Esophagus squamous epithelium (tissue), 5 donors: Measurements from ENCODE around the gene IGDCC3. TPM values are rescaled to one million over a fixed set of nuclear protein-coding genes. Genes with fewer than 3 reads are reported as not detected.
A peak's percentile ranks its signal among the peaks of the same experiment; 100 is the strongest.

Experiments used
- DNase-seq: peaks from one replicate; lab custom pipeline; 2025; lab: John Stamatoyannopoulos, UW
- H3K27ac ChIP-seq, 4 donors: fragments of 200-600 bp; sonication (generic); one replicate each; pipeline ENCODE4 v1.5.1; 2016 to 2019; ENCODE audit warnings: mild to moderate bottlenecking in 1 of 4
- H3K27me3 ChIP-seq, 4 donors: fragments of 200-600 bp; sonication (generic); 1 replicate in 3 of 4; 2 replicates in 1 of 4; pipeline versions ENCODE4 v1.5.1 to v1.6.0; 2017 to 2021; ENCODE audit warnings: antibody characterized with exemption in 1 of 4
- H3K36me3 ChIP-seq, 3 donors: fragments of 200-600 bp; sonication (generic); one replicate each; pipeline ENCODE4 v1.5.1; 2016 to 2019
- H3K4me1 ChIP-seq, 3 donors: fragments of 200-600 bp; sonication (generic); one replicate each; pipeline ENCODE4 v1.5.1; 2017 to 2019
- H3K4me3 ChIP-seq, 4 donors: fragments of 200-600 bp; sonication (generic); 1 replicate in 3 of 4; 2 replicates in 1 of 4; pipeline ENCODE4 v1.5.1; 2016 to 2019; ENCODE audit warnings: mild to moderate bottlenecking in 2 of 4, moderate library complexity in 1 of 4
- H3K9me3 ChIP-seq, 3 donors: fragments of 200-600 bp; sonication (generic); one replicate each; pipeline ENCODE4 v1.5.1; 2016 to 2019
- POLR2A ChIP-seq, 4 donors: fragments of 450-650 bp; IDR thresholded peaks; one replicate each; pipeline ENCODE4 v1.6.1; 2017; ENCODE audit warnings: antibody characterized with exemption in 4 of 4, mild to moderate bottlenecking in 4 of 4, moderate library complexity in 3 of 4
- WGBS, 2 donors: methylation state at CpG; one replicate each; pipeline ENCODE4 v1.1.5; 2018; 5-methylcytosine and 5-hydroxymethylcytosine counted together
- intact Hi-C: fragments of 100-400 bp; cut with DNase I; formaldehyde crosslinking; loops from one replicate; pipeline ENCODE4 v1.15.0; 2022
- total RNA-seq, 4 donors: library from RNA; depleted of rRNA; stranded (reverse); fragments of >200 nt; gene quantifications; one replicate each; pipeline ENCODE4 v1.1.0, GENCODE V29; 2016
- TF ChIP-seq, protein P1 (sequence below), 6 experiments: fragments of 450-650 bp in 4 of 6; fragments of 200-600 bp in 2 of 6; sonication (generic) in 2 of 6; IDR thresholded peaks; one replicate each; pipeline ENCODE4 v1.5.1; 2016 to 2019; ENCODE audit warnings: antibody characterized with exemption in 6 of 6, mild to moderate bottlenecking in 4 of 6, moderate library complexity in 4 of 6
- donor health status: DM: yes; HTN: yes; CAD: no.

Gene IGDCC3
- total RNA-seq, 4 donors from 2014 or later = not detected

DNA sequence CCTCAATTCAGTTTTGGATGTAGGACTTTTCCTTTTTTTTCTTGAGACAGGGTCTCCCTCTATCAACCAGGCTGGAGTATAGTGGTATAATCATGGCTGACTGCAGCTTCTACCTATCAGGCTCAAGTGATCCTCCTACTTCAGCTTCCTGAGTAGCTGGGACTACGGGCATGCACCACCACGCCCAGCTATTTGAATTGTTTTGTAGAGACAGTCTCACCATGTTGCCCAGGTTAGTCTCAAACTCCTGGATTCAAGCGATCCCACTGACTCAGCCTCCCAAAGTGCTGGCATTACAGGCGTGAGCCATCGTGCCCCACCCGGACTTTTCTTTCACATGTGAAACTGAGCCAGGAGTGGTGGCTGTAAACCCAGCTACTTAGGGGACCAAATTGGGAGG lies 69.8 kb downstream of the IGDCC3 start:
- H3K4me1 ChIP-seq = peaks cover 8 to 30% (median 9%) of the 10 kb centered on the region in 3 donors
- TF ChIP-seq, protein P1, sequence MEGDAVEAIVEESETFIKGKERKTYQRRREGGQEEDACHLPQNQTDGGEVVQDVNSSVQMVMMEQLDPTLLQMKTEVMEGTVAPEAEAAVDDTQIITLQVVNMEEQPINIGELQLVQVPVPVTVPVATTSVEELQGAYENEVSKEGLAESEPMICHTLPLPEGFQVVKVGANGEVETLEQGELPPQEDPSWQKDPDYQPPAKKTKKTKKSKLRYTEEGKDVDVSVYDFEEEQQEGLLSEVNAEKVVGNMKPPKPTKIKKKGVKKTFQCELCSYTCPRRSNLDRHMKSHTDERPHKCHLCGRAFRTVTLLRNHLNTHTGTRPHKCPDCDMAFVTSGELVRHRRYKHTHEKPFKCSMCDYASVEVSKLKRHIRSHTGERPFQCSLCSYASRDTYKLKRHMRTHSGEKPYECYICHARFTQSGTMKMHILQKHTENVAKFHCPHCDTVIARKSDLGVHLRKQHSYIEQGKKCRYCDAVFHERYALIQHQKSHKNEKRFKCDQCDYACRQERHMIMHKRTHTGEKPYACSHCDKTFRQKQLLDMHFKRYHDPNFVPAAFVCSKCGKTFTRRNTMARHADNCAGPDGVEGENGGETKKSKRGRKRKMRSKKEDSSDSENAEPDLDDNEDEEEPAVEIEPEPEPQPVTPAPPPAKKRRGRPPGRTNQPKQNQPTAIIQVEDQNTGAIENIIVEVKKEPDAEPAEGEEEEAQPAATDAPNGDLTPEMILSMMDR (IDR thresholded peaks at IDR 0.05) = no peak
- TF ChIP-seq POLR2A (IDR thresholded peaks at IDR 0.05) = no peak
- WGBS, 2 donors = 39 to 66% methylated on average over 6 of the region's 6 CpGs
- DNase-seq = no peak
- H3K27me3 ChIP-seq = no peaks in the 10 kb centered on the region
- intact Hi-C loops = no loop called here
- H3K4me3 ChIP-seq = no peak overlapping the region
- H3K36me3 ChIP-seq = no peaks in the 10 kb centered on the region
- no peaks in the 10 kb centered on the region for H3K9me3 ChIP-seq
- H3K27ac ChIP-seq = no peak overlapping the region

DNA sequence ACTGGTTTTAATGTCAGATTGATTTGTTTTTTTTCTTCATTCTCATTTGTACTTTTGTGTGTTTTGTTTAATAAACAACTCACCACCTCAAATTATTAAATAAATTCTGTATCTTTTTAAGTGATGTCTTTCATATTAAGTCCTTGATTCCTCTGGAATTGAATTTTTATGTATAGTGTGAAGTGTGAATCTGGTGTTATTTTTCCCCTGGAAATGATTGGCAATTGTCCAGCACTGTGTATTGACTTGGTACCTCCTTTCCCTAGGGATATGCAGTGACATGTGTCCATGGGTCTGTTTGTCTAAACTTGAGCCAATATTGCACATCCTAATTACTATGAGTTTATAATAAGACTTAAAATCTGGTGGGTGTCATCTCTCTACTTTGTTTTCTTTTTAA lies 71.3 kb downstream of the IGDCC3 start:
- no peaks in the 10 kb centered on the region for H3K36me3 ChIP-seq
- DNase-seq = no peak
- H3K4me3 ChIP-seq = no peak overlapping the region
- H3K4me1 ChIP-seq = peaks cover 8 to 30% (median 9%) of the 10 kb centered on the region in 3 donors
- H3K27me3 ChIP-seq = no peaks in the 10 kb centered on the region
- H3K27ac ChIP-seq = no peak overlapping the region
- intact Hi-C loops = no loop called here
- no peak for TF ChIP-seq POLR2A (IDR thresholded peaks at IDR 0.05)
- TF ChIP-seq, protein P1 (IDR thresholded peaks at IDR 0.05) = no peak
- no peaks in the 10 kb centered on the region for H3K9me3 ChIP-seq

DNA sequence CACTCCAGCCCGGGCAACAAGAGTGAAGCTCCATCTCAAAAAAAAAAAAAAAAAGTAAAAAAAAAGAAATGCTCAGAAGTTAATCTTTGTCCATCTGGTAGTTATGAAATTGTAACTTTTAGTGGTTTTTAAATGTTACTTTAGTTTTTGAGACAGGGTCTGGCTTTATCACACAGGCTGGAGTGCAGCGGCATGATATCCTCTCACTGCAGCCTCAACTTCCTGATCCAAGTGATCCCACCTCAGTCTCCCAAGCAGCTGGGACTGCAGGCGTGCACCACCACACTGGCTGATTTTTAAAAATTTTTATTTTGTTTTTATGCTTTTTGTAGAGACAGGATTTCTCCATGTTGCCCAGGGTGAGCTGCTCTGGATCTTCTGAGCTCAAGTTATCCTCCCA lies 72.0 kb downstream of the IGDCC3 start:
- no peaks in the 10 kb centered on the region for H3K36me3 ChIP-seq
- H3K4me1 ChIP-seq = peaks cover 8 to 30% (median 9%) of the 10 kb centered on the region in 3 donors
- no peak overlapping the region for H3K4me3 ChIP-seq
- no peaks in the 10 kb centered on the region for H3K27me3 ChIP-seq
- WGBS, 2 donors = 72 to 90% methylated on average over 3 of the region's 3 CpGs
- DNase-seq = no peak
- no peaks in the 10 kb centered on the region for H3K9me3 ChIP-seq
- H3K27ac ChIP-seq = no peak overlapping the region
- TF ChIP-seq POLR2A (IDR thresholded peaks at IDR 0.05) = no peak
- TF ChIP-seq, protein P1 (IDR thresholded peaks at IDR 0.05) = no peak
- intact Hi-C loops = no loop called here

DNA sequence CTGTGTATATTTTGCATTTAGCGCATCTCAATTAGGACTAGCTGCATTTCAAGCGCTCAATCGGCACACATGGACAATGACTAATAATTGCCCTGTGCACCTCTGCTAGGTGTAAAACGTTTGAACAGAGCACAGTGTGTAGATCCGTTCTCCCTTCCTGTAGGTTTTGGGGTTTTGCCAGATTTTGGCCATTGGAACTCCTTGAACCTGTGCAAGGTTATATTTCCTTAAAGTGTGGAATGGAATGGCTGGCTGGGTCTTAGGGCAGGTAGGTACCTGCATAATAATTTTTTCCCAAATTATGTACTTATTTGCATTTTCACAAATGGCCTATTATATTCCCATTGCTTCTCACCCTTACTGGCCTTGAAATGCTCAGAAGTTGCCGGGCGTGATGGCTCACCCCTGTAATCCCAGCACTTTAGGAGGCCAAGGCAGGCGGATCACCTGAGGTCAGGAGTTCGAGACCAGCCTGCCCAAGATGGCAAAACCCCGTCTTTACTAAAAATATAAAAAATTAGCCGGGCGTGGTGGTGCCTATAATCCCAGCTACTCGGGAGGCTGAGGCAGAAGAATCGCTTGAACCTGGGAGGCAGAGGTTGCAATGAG lies 72.5 kb downstream of the IGDCC3 start:
- WGBS, 2 donors = 27 to 33% methylated on average over 11 to 14 of the region's 14 CpGs
- no peaks in the 10 kb centered on the region for H3K9me3 ChIP-seq
- no peaks in the 10 kb centered on the region for H3K27me3 ChIP-seq
- no peaks in the 10 kb centered on the region for H3K36me3 ChIP-seq
- no peak for TF ChIP-seq POLR2A (IDR thresholded peaks at IDR 0.05)
- TF ChIP-seq, protein P1 (IDR thresholded peaks at IDR 0.05) = no peak
- intact Hi-C loops = no loop called here
- H3K27ac ChIP-seq = peak overlapping the region; percentile 84 to 93 (median 89)
- DNase-seq = no peak
- peaks cover 8 to 30% (median 9%) of the 10 kb centered on the region in 3 donors for H3K4me1 ChIP-seq
- H3K4me3 ChIP-seq = peak overlapping the region; percentile 8 to 73 (median 60)

DNA sequence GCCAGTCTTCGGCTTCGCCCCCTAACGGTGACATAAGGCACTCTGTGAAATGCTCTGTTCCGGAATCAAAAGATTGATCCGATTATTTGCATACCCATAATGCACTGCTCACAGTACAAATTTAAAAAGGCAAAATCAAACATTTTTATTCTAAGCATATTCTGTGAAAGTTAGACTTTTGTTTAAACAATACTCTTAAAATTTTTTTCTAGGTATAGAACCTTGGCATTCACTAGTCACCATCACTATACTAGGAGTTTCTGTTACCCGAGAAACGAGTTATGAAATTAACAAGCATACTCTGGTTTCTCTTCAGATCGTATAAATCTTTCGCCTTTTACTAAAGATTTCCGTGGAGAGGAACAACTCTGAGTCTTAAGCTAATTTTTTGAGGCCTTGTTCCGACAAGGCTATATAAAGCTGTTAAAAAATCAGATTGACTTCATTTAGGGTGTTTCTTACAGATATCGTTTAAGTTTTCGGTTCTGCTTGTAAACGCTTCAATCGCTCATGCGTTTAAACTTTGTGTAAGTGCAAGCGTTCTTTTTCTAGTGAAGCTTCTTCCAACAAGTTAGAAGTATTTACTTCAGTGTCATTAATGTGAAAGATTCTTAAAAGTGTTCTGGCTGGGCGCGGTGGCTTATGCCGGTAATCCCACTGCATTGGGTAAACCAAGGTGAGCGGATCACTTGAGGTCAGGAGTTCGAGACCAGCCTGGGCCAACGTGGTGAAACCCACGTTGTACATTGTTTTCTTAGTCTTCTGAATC lies 73.2 kb downstream of the IGDCC3 start, which contains the start of gene RNU5B-1:
RNU5B-1 (plus strand) TSS at position 297 of the 769 bp plus-strand sequence.
- no peak for DNase-seq
- Histone ChIP-seq H3K4me1 (peaks cover 8 to 30% (median 9%) of the 10 kb centered on the region in 3 donors), H3K4me3 (peak within 1 kb of the TSS; percentile 42 to 73 (median 60)), H3K36me3 (no peaks in the 10 kb centered on the region), H3K27me3 (no peaks in the 10 kb centered on the region), H3K9me3 (no peaks in the 10 kb centered on the region), H3K27ac (peak within 1 kb of the TSS; percentile 84 to 93 (median 89))
- intact Hi-C loops = no loop called here
- WGBS, 2 donors = 0 to 1% methylated on average over 22 to 24 of the region's 24 CpGs
- peak in 3 of 4 donors; percentile 35 to 99 (median 92) for TF ChIP-seq POLR2A (IDR thresholded peaks at IDR 0.05)
- TF ChIP-seq, protein P1 (IDR thresholded peaks at IDR 0.05) = peak; percentile 85 to 96 (median 91)
